GM12878 (cell line): Measurements from ENCODE around the gene CDK13. TPM values are rescaled to one million over a fixed set of nuclear protein-coding genes. Genes with fewer than 3 reads are reported as not detected.

Experiments
- ATAC-seq: fragments of 200-7000 bp; cut with Tn5 transposase; 3 replicates; pipeline ENCODE4 v1.9.1; 2020; ENCODE audit warnings: mild to moderate bottlenecking, moderate library complexity
- BruUV-seq: library from RNA; stranded (reverse); fragments of 400-500 nt; replicated peaks from 2 replicates; lab custom pipeline; 2021; lab: Mats Ljungman, UMichigan
- CTCF ChIA-PET: fragments of 300-600 bp; sonication (Branson Sonifier 250); formaldehyde crosslinking; extraction: SDS; loops from one replicate; lab custom pipeline; 2021; ENCODE audit warnings: inconsistent platforms; lab: Yijun Ruan, JAX
- POLR2A ChIA-PET: fragments of 350-600 bp; formaldehyde crosslinking; extraction: SDS; loops from one replicate; lab custom pipeline; 2021; ENCODE audit warnings: inconsistent platforms; lab: Charles Lee
- RAD21 ChIA-PET: fragments of 300-600 bp; sonication (Branson Sonifier 250); formaldehyde crosslinking; loops from one replicate; lab custom pipeline; 2023; ENCODE audit warnings: antibody characterized with exemption; ENCODE audit not compliant: unreplicated experiment; lab: Charles Lee
- SMC1A ChIA-PET: fragments of 300-600 bp; sonication (Branson Sonifier 250); formaldehyde crosslinking; loops from one replicate; lab custom pipeline; 2023; ENCODE audit not compliant: unreplicated experiment, uncharacterized antibody; lab: Charles Lee
- DNase-seq: peaks from one replicate; pipeline ENCODE4 v3.0.0-alpha.2; 2011; ENCODE audit warnings: low read depth, low spot score
- FAIRE-seq: peaks from 3 replicates; lab custom pipeline; 2011; peaks lifted over from hg19 to GRCh38; lab: Jason Lieb, UNC
- H2AFZ ChIP-seq: 2 replicates; pipeline ENCODE4 v1.6.0; 2011; ENCODE audit warnings: low read depth, low read length, control low read depth; ENCODE audit not compliant: control insufficient read depth
- H3K27ac ChIP-seq: 2 replicates; pipeline ENCODE4 v1.5.1; 2011; ENCODE audit warnings: control low read depth; ENCODE audit not compliant: control insufficient read depth, insufficient read depth
- H3K27me3 ChIP-seq, 2 experiments: replicated peaks in 1 of 2; 2 replicates each; pipeline versions ENCODE4 v1.6.0 to v1.6.1; 2011; ENCODE audit warnings: low read length in 1 of 2; ENCODE audit not compliant: control insufficient read depth in 2 of 2, insufficient read depth in 2 of 2
- H3K36me3 ChIP-seq, 2 experiments: 2 replicates each; pipeline ENCODE4 v1.5.1; 2011; ENCODE audit warnings: low read length in 1 of 2; ENCODE audit not compliant: control insufficient read depth in 2 of 2, insufficient read depth in 2 of 2
- H3K4me1 ChIP-seq: 2 replicates; pipeline ENCODE4 v1.6.1; 2011; ENCODE audit warnings: mild to moderate bottlenecking, low read length, moderate library complexity, mixed read lengths; ENCODE audit not compliant: control insufficient read depth, insufficient read depth
- H3K4me2 ChIP-seq: 2 replicates; pipeline ENCODE4 v1.6.0; 2011; ENCODE audit warnings: control low read depth; ENCODE audit not compliant: control insufficient read depth, insufficient read depth
- H3K4me3 ChIP-seq: fragments of 200-600 bp; sonication (generic); 2 replicates; pipeline ENCODE4 v1.5.1; 2016
- H3K79me2 ChIP-seq: 2 replicates; pipeline ENCODE4 v1.6.0; 2011; ENCODE audit warnings: low read length; ENCODE audit not compliant: control insufficient read depth, insufficient read depth
- H3K9ac ChIP-seq: 2 replicates; pipeline ENCODE4 v1.8.0; 2011; ENCODE audit warnings: low read length, control low read depth, mixed read lengths; ENCODE audit not compliant: control insufficient read depth, insufficient read depth
- H3K9me3 ChIP-seq: replicated peaks from 3 replicates; pipeline ENCODE4 v1.5.1; 2011; ENCODE audit warnings: mild to moderate bottlenecking, low read length; ENCODE audit not compliant: control insufficient read depth, insufficient read depth
- H4K20me1 ChIP-seq: 2 replicates; pipeline ENCODE4 v1.6.0; 2011; ENCODE audit not compliant: control insufficient read depth, insufficient read depth
- FOS ChIP-seq: IDR thresholded peaks from 3 replicates; pipeline ENCODE4 v1.6.1; 2011; ENCODE audit warnings: borderline replicate concordance; ENCODE audit not compliant: insufficient read length; ENCODE audit errors: extremely low read depth
- KDM1A ChIP-seq: fragments of 200-600 bp; sonication (generic); IDR thresholded peaks from 2 replicates; pipeline ENCODE4 v1.6.1; 2016; ENCODE audit warnings: borderline replicate concordance
- MYB ChIP-seq: fragments of 150-350 bp; IDR thresholded peaks from 2 replicates; pipeline ENCODE4 v1.6.1; 2014; ENCODE audit warnings: mild to moderate bottlenecking, low read depth, low read length, borderline replicate concordance
- POU2F2 ChIP-seq: IDR thresholded peaks from 3 replicates; pipeline ENCODE4 v1.6.1; 2011; ENCODE audit warnings: low read depth, mild to moderate bottlenecking, low read length, borderline replicate concordance
- RCOR1 ChIP-seq: conservative IDR thresholded peaks from 2 replicates; pipeline ENCODE4 v1.6.1; 2012; ENCODE audit warnings: low read depth, low read length, improper control_type of control experiment
- SREBF2 ChIP-seq: IDR thresholded peaks from 2 replicates; pipeline ENCODE4 v1.6.1; 2012; ENCODE audit warnings: mild to moderate bottlenecking, low read length
- STAT3 ChIP-seq: IDR thresholded peaks from 2 replicates; pipeline ENCODE4 v1.6.1; 2011; ENCODE audit warnings: low read depth, low read length, improper control_type of control experiment
- YY1 ChIP-seq: IDR thresholded peaks from 2 replicates; pipeline ENCODE4 v1.6.1; 2011; ENCODE audit warnings: low read depth, mild to moderate bottlenecking, low read length
- WGBS: methylation state at CpG from one replicate; pipeline ENCODE4 v1.1.6; 2016; ENCODE audit warnings: low lambda C conversion rate; ENCODE audit not compliant: insufficient replicate concordance, insufficient coverage; ENCODE audit errors: missing lambda C conversion rate; 5-methylcytosine and 5-hydroxymethylcytosine counted together
- in situ Hi-C: fragments of 300-500 bp; cut with MboI; formaldehyde crosslinking; loops from 9 replicates; pipeline ENCODE4 v1.14.3; 2018; ENCODE audit warnings: mixed read lengths
- intact Hi-C: fragments of 100-400 bp; cut with micrococcal nuclease; formaldehyde crosslinking; loops from one replicate; pipeline ENCODE4 v1.14.2; 2022; ENCODE audit not compliant: unreplicated experiment
- polyA plus RNA-seq, 11 experiments: library from polyadenylated mRNA; depleted of rRNA in 4 of 11; unstranded in 6 of 11; stranded (reverse) in 5 of 11; fragments of >200 nt; fragmentation: Nextera tagmentation in 4 of 11; fragmentation: Illumina TruSeq in 1 of 11; extraction: Ambion mirVana in 4 of 11; extraction: Trizol in 1 of 11; gene quantifications; 1 replicate in 1 of 11; 2 replicates in 10 of 11; pipeline versions ENCODE4 v1.2.1 to v1.2.3, GENCODE V29; 2011 to 2016; ENCODE audit warnings: inconsistent platforms in 2 of 11, missing spikeins in 2 of 11, low read depth in 1 of 11
- total RNA-seq, 4 experiments: library from RNA; depleted of rRNA in 3 of 4; stranded (reverse); fragments of >200 nt in 3 of 4; fragmentation: Illumina TruSeq in 1 of 4; extraction: Trizol in 1 of 4; gene quantifications; 2 replicates each; pipeline versions ENCODE4 v1.2.1 to v1.2.3, GENCODE V29; 2013 to 2021
- TF ChIP-seq, protein P1 (sequence below): fragments of 450-650 bp; IDR thresholded peaks from 2 replicates; pipeline ENCODE4 v1.6.1; 2016; ENCODE audit warnings: mild to moderate bottlenecking

CDK13 gene
- total and polyA plus RNA-seq, 10 of the 15 experiments (the other 5 are each of a cell fraction or from before 2014, with no cell fraction given) = 10.8 to 44.4 (median 28.0) TPM

DNA sequence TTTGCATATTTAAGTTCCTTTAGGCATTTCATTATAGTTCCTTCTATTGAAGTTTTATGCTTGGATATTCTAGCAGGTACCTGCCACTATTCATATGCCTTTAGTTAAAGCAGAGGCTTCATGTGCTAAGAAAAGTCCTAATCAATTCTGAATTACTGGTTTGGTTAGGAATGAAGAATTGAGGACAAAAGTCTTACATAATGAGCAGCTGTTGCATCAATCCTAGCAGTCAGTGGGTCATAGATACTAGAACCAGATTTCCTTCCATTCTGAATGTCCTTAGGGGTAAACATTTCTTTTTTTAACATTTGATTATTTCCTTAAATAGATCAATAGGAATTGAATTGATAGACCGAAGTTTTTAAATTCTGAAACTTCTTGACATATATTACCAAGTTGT, 59.2 kb downstream of the CDK13 start:
- RAD21 ChIA-PET = no interaction called here

More for the DNA sequence above, 59.2 kb downstream of the CDK13 start:
- Histone ChIP-seq H3K9me3 (no peaks in the 10 kb centered on the region), H3K36me3 (peaks cover 0 to 7% of the 10 kb centered on the region in 2 experiments; a peak in 1 of 4 replicates)
- in situ Hi-C loops = no loop called here
- TF ChIP-seq, protein P1, sequence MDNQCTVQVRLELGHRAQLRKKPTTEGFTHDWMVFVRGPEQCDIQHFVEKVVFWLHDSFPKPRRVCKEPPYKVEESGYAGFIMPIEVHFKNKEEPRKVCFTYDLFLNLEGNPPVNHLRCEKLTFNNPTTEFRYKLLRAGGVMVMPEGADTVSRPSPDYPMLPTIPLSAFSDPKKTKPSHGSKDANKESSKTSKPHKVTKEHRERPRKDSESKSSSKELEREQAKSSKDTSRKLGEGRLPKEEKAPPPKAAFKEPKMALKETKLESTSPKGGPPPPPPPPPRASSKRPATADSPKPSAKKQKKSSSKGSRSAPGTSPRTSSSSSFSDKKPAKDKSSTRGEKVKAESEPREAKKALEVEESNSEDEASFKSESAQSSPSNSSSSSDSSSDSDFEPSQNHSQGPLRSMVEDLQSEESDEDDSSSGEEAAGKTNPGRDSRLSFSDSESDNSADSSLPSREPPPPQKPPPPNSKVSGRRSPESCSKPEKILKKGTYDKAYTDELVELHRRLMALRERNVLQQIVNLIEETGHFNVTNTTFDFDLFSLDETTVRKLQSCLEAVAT = no peak
- TF ChIP-seq SREBF2 (no peak), RCOR1 (no peak), YY1 (no peak), MYB (no peak), STAT3 (no peak), POU2F2 (no peak), FOS (no peak), KDM1A (no peak)
- TF ChIP-seq, all 136 proteins: peak for 0
- H3K9ac ChIP-seq = no peak overlapping the region
- CTCF ChIA-PET = interaction anchor here (0.8 kb wide), 1 partner anchor 30 kb away, joined by 3 read pairs; no protein-coding TSS in a partner anchor
- DNase-seq (no peak), ATAC-seq (no peak), FAIRE-seq (no peak)
- H3K4me2 ChIP-seq = no peak overlapping the region
- SMC1A ChIA-PET = no interaction called here
- H3K79me2 ChIP-seq = no peaks in the 10 kb centered on the region; the same call in 1 of the 2 replicates
- TSS peak; percentile 13 for BruUV-seq
- no peak overlapping the region for H3K4me3 ChIP-seq
- no peak overlapping the region for H2AFZ ChIP-seq
- no peaks in the 10 kb centered on the region for H3K27me3 ChIP-seq
- intact Hi-C loops = no loop called here
- no peak overlapping the region for H3K27ac ChIP-seq
- POLR2A ChIA-PET = no interaction called here
- H4K20me1 ChIP-seq = no peaks in the 10 kb centered on the region
- no peaks in the 10 kb centered on the region for H3K4me1 ChIP-seq
- 91% methylated on average over 1 of the region's 1 CpG for WGBS
